ENCODE data around the gene GUSB.

The GUSB gene

DNA sequence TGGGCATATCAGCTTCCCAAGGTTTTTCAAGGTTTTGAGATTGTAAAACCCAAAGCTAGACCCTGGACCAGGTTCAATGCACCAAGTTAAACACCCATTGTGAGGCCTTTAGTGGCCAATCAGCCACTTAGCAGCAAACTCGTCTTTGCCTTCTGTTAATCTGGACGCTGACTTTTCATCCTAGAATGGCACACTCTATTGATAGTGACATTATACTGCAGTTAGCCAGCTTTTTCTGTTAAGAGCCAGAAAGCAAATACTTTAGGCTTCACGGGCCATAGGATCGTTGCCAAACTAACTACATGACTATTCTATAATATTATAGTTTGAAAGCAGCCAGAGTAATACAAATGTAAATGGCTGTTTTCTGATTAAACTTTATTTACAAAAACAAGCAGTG, 57.8 kb downstream of the GUSB start:
- no peak for TF ChIP-seq CTCF (IDR thresholded peaks at IDR 0.05)

- TF ChIP-seq CTCF (IDR thresholded peaks at IDR 0.05): no peak
Observed at GRCh38 chr7:65923316-65923715, 58.7 kb downstream of the GUSB start.

DNA sequence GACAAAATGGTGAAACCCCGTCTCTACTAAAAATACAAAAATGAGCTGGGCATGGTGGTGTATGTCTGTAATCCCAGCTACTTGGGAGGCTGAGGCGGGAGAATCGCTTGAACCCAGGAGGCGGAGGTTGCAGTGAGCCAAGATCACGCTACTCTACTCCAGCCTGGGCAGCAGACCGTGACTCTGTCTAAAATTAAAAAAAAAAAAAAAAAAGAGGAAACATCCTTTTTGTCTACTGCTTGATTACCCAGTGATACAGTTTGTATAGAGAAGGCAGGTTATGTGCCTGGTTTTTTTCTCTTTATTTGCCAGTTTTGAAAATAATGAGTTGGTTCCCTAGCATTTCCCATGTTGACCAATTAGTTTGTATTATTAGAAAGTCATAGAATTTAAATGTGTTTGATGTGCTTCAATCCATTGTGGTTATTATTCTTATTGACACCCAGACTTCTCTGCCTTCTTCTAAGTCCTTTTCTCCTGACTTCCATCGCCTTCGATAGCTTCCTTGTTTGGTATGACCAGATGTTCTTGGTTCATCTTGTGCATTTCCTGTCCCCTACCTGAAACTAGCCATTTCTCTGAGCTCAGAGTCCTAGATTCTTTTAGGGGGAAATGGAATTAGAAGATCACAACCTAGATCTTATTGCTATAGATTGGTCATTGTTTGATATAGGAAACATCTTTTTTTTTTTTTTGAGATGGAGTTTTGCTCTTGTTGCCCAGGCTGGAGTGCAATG, 65.9 kb downstream of the GUSB start:
- TF ChIP-seq CTCF (IDR thresholded peaks at IDR 0.05): no peak

GRCh38 chr7:65912237-65912636, 69.8 kb downstream of the GUSB start:
- no peak for TF ChIP-seq CTCF (IDR thresholded peaks at IDR 0.05)
